K562 (cell line): Measurements from ENCODE around the gene ZSCAN2. TPM values are rescaled to one million over a fixed set of nuclear protein-coding genes. Genes with fewer than 3 reads are reported as not detected.

Source experiments
- ATAC-seq: fragments of 200-7000 bp; cut with Tn5 transposase; 3 replicates; pipeline ENCODE4 v1.9.1; 2020; ENCODE audit warnings: moderate library complexity
- BruUV-seq: library from RNA; stranded (reverse); fragments of 400-500 nt; replicated peaks from 2 replicates; lab custom pipeline; 2021; lab: Mats Ljungman, UMichigan
- CTCF ChIA-PET: fragments of 300-600 bp; formaldehyde crosslinking; extraction: SDS; loops from one replicate; lab custom pipeline; 2021; ENCODE audit warnings: low intra/inter-chr PET ratio; lab: Yijun Ruan, JAX
- POLR2A ChIA-PET: fragments of 300-600, 350-650 bp; sonication (Branson Sonifier 250); formaldehyde crosslinking; extraction: SDS; loops from one replicate; lab custom pipeline; 2021; ENCODE audit warnings: antibody characterized with exemption, inconsistent platforms; lab: Yijun Ruan, JAX
- DNase-seq, 4 experiments: peaks; one replicate each; pipeline versions ENCODE4 v3.0.0 to v3.0.0-alpha.2; 2011 to 2018; ENCODE audit warnings: low spot score in 3 of 4, mixed read lengths in 3 of 4; ENCODE audit errors: extremely low read depth in 1 of 4
- FAIRE-seq: peaks from 2 replicates; lab custom pipeline; 2011; peaks lifted over from hg19 to GRCh38; lab: Jason Lieb, UNC
- H2AFZ ChIP-seq: 2 replicates; pipeline ENCODE4 v1.6.0; 2011; ENCODE audit warnings: low read depth, low read length, control low read depth, inconsistent platforms
- H3K27ac ChIP-seq: fragments of 200-600 bp; 3 replicates; pipeline ENCODE4 v1.8.0; 2011; ENCODE audit warnings: low read depth, mild to moderate bottlenecking, control low read depth, inconsistent platforms, low read length, moderate library complexity, mixed read lengths; ENCODE audit errors: extremely low read depth
- H3K27me3 ChIP-seq, 2 experiments: fragments of 300-600 bp in 1 of 2; 2 replicates in 1 of 2; 3 replicates in 1 of 2; pipeline versions ENCODE4 v1.6.0 to v1.8.0; 2011; ENCODE audit warnings: inconsistent platforms in 2 of 2, low read length in 2 of 2, mild to moderate bottlenecking in 1 of 2, mixed read lengths in 1 of 2, moderate library complexity in 1 of 2; ENCODE audit not compliant: control insufficient read depth in 2 of 2, insufficient read depth in 2 of 2
- H3K36me3 ChIP-seq: fragments of 300-600 bp; 3 replicates; pipeline ENCODE4 v1.8.0; 2011; ENCODE audit warnings: mild to moderate bottlenecking, low read length, inconsistent platforms; ENCODE audit not compliant: control insufficient read depth, insufficient read depth
- H3K4me1 ChIP-seq, 2 experiments: fragments of 200-600 bp in 1 of 2; replicated peaks in 1 of 2; 2 replicates in 1 of 2; 3 replicates in 1 of 2; pipeline versions ENCODE4 v1.5.1 to v1.8.0; 2011; ENCODE audit warnings: inconsistent platforms in 2 of 2, low read length in 2 of 2, mild to moderate bottlenecking in 1 of 2, mixed read lengths in 1 of 2, moderate library complexity in 1 of 2; ENCODE audit not compliant: control insufficient read depth in 2 of 2, insufficient read depth in 2 of 2
- H3K4me2 ChIP-seq: 2 replicates; pipeline ENCODE4 v1.6.1; 2011; ENCODE audit warnings: low read length, control low read depth, inconsistent platforms, mixed read lengths; ENCODE audit not compliant: insufficient read depth
- H3K4me3 ChIP-seq: fragments of 200-600 bp; sonication (generic), shearing (Covaris generic); 2 replicates; pipeline ENCODE4 v1.5.1; 2016; ENCODE audit warnings: control low read depth, inconsistent platforms
- H3K79me2 ChIP-seq: fragments of 200-600 bp; 3 replicates; pipeline ENCODE4 v1.8.0; 2011; ENCODE audit warnings: low read length, inconsistent platforms; ENCODE audit not compliant: control insufficient read depth, insufficient read depth
- H3K9ac ChIP-seq, 2 experiments: 2 replicates each; pipeline versions ENCODE4 v1.6.0 to v1.6.1; 2011; ENCODE audit warnings: low read depth in 2 of 2, low read length in 2 of 2, control low read depth in 1 of 2, inconsistent platforms in 1 of 2, mild to moderate bottlenecking in 1 of 2, mixed read lengths in 1 of 2; ENCODE audit not compliant: insufficient read depth in 1 of 2
- H3K9me1 ChIP-seq: one replicate; pipeline ENCODE4 v1.6.0; 2011; ENCODE audit warnings: inconsistent platforms, mild to moderate bottlenecking, low read length, moderate library complexity; ENCODE audit not compliant: control insufficient read depth, insufficient read depth
- H3K9me3 ChIP-seq: replicated peaks from 2 replicates; pipeline ENCODE4 v1.5.1; 2011; ENCODE audit warnings: low read depth, low read length, inconsistent platforms; ENCODE audit not compliant: control insufficient read depth, insufficient read depth
- H4K20me1 ChIP-seq: replicated peaks from 2 replicates; pipeline ENCODE4 v1.6.1; 2011; ENCODE audit warnings: low read length, inconsistent platforms, mixed read lengths; ENCODE audit not compliant: control insufficient read depth, insufficient read depth
- ADNP ChIP-seq: fragments of 200-800 bp; sonication (Bioruptor generic); IDR thresholded peaks from 2 replicates; pipeline ENCODE4 v1.6.1; 2016; ENCODE audit warnings: missing genetic modification characterization, missing compliant biosample characterization
- ELF1 ChIP-seq: fragments of 200-800 bp; sonication (Bioruptor generic); IDR thresholded peaks from 2 replicates; pipeline ENCODE4 v1.6.1; 2016; ENCODE audit warnings: missing genetic modification characterization, missing compliant biosample characterization
- ETS1 ChIP-seq: conservative IDR thresholded peaks from 2 replicates; pipeline ENCODE4 v1.6.1; 2011; ENCODE audit warnings: low read depth, mild to moderate bottlenecking, low read length; ENCODE audit not compliant: control insufficient read depth
- GTF2A2 ChIP-seq: IDR thresholded peaks from 2 replicates; pipeline ENCODE4 v1.6.1; 2016; ENCODE audit warnings: mild to moderate bottlenecking, missing genetic modification characterization, missing compliant biosample characterization
- GTF3C2 ChIP-seq: IDR thresholded peaks from 3 replicates; pipeline ENCODE4 v1.6.1; 2011; ENCODE audit warnings: borderline replicate concordance, mild to moderate bottlenecking, moderate library complexity; ENCODE audit not compliant: insufficient read length; ENCODE audit errors: extremely low read depth
- HLTF ChIP-seq: fragments of 450-650 bp; IDR thresholded peaks from 2 replicates; pipeline ENCODE4 v1.6.1; 2016
- HMBOX1 ChIP-seq: sonication (generic); IDR thresholded peaks from 2 replicates; pipeline ENCODE4 v1.6.1; 2016
- MIER1 ChIP-seq: fragments of 450-650 bp; IDR thresholded peaks from 2 replicates; pipeline ENCODE4 v1.6.1; 2016; ENCODE audit warnings: antibody characterized with exemption, mild to moderate bottlenecking, low read depth
- NEUROD1 ChIP-seq: fragments of 150-350 bp; IDR thresholded peaks from 2 replicates; pipeline ENCODE4 v1.6.1; 2014; ENCODE audit warnings: borderline replicate concordance, low read length, low read depth; ENCODE audit not compliant: partially characterized antibody
- TCF3 ChIP-seq: sonication (generic); formaldehyde crosslinking; IDR thresholded peaks from 2 replicates; pipeline ENCODE4 v1.4.0; 2020; ENCODE audit warnings: mild to moderate bottlenecking, missing genetic modification reagents
- TFAP4 ChIP-seq: sonication (generic); formaldehyde crosslinking; IDR thresholded peaks from 2 replicates; pipeline ENCODE4 v1.8.0; 2022; ENCODE audit warnings: missing genetic modification reagents, mild to moderate bottlenecking, moderate library complexity, borderline replicate concordance
- U2AF1 ChIP-seq: fragments of 200-400 bp; formaldehyde crosslinking; optimal IDR thresholded peaks from 2 replicates; pipeline ENCODE3; 2017; ENCODE audit warnings: mild to moderate bottlenecking, low read depth, low read length, moderate library complexity
- ZNF41 ChIP-seq: fragments of 250-450 bp; sonication (Bioruptor Pico); conservative IDR thresholded peaks from 2 replicates; pipeline ENCODE4 v1.4.0; 2020; ENCODE audit warnings: mild to moderate bottlenecking
- ZNF584 ChIP-seq: fragments of 200-800 bp; sonication (Bioruptor generic); IDR thresholded peaks from 2 replicates; pipeline ENCODE4 v1.6.1; 2016; ENCODE audit warnings: low read depth, mild to moderate bottlenecking, missing genetic modification characterization, missing compliant biosample characterization
- ZNF79 ChIP-seq: fragments of 250-450 bp; sonication (Bioruptor Pico); IDR thresholded peaks from 2 replicates; pipeline ENCODE4 v1.4.0; 2020; ENCODE audit warnings: low read depth, mild to moderate bottlenecking, moderate library complexity
- WGBS: fragments of 100-300 bp; shearing (Covaris generic); methylation state at CpG from one replicate; pipeline ENCODE4 v1.1.6; 2016; ENCODE audit warnings: low coverage, mixed read lengths; ENCODE audit not compliant: insufficient coverage; ENCODE audit errors: missing lambda C conversion rate; 5-methylcytosine and 5-hydroxymethylcytosine counted together
- in situ Hi-C: fragments of 300-500 bp; cut with MboI; formaldehyde crosslinking; loops from 4 replicates; pipeline ENCODE4 v1.15.0; 2018; ENCODE audit warnings: inconsistent platforms, mixed read lengths
- intact Hi-C: fragments of 100-400 bp; cut with micrococcal nuclease; formaldehyde crosslinking; loops from 2 replicates; pipeline ENCODE4 v1.14.2; 2022
- polyA plus RNA-seq, 8 experiments: library from polyadenylated mRNA; depleted of rRNA in 4 of 8; stranded (reverse) in 5 of 8; unstranded in 3 of 8; fragments of >200 nt; fragmentation: Nextera tagmentation in 2 of 8; fragmentation: Illumina TruSeq in 1 of 8; extraction: Ambion mirVana in 2 of 8; extraction: Trizol in 1 of 8; gene quantifications; 2 replicates each; pipeline versions ENCODE4 v1.2.1 to v1.2.3, GENCODE V29; 2011 to 2014; ENCODE audit warnings: inconsistent platforms in 1 of 8, missing spikeins in 1 of 8
- total RNA-seq, 7 experiments: library from RNA; depleted of rRNA in 6 of 7; stranded (reverse); fragments of >200 nt in 6 of 7; fragmentation: Illumina TruSeq in 2 of 7; extraction: Trizol in 2 of 7; gene quantifications; 2 replicates each; pipeline versions ENCODE4 v1.2.1 to v1.2.3, GENCODE V29; 2011 to 2021; ENCODE audit warnings: low replicate concordance in 1 of 7

Gene ZSCAN2
- total and polyA plus RNA-seq, 9 of the 15 experiments (the other 6 are each of a cell fraction or from before 2014, with no cell fraction given): 1.7 to 14.2 (median 6.6) TPM

- Histone ChIP-seq H4K20me1 (no peaks in the 10 kb centered on the region), H3K79me2 (no peaks in the 10 kb centered on the region), H3K9ac (no peak overlapping the region), H2AFZ (no peak overlapping the region), H3K27ac (no peak overlapping the region), H3K27me3 (no peaks in the 10 kb centered on the region), H3K4me2 (no peak overlapping the region), H3K4me3 (no peak overlapping the region), H3K9me1 (no peaks in the 10 kb centered on the region), H3K9me3 (no peaks in the 10 kb centered on the region), H3K4me1 (no peaks in the 10 kb centered on the region), H3K36me3 (peaks cover 67% of the 10 kb centered on the region)
- WGBS: 82% methylated on average over 2 of the region's 2 CpGs
- ChIA-PET POLR2A (interaction anchor here (1.1 kb wide), 1 partner anchor 13 kb away, joined by 3 read pairs; no protein-coding TSS in a partner anchor), CTCF (no interaction called here)
- FAIRE-seq (no peak), DNase-seq (no peak), ATAC-seq (no peak)
- BruUV-seq: no TSS peak
- intact Hi-C loops: no loop called here
- in situ Hi-C loops: no loop called here
- no peak for TF ChIP-seq TCF3 (CRISPR knock-in tag)
- TF ChIP-seq U2AF1: no peak
- no peak for TF ChIP-seq TFAP4
- TF ChIP-seq ZNF79 (CRISPR knock-in tag): no peak
- TF ChIP-seq HMBOX1: no peak
- no peak for TF ChIP-seq HLTF
- no peak for TF ChIP-seq MIER1
- TF ChIP-seq GTF2A2: no peak
- no peak for TF ChIP-seq ELF1 (tag)
- no peak for TF ChIP-seq ZNF41 (CRISPR knock-in tag)
- TF ChIP-seq ADNP: no peak
- TF ChIP-seq ZNF584 (CRISPR knock-in tag): no peak
- TF ChIP-seq ETS1: no peak
- TF ChIP-seq GTF3C2: no peak
- TF ChIP-seq NEUROD1: no peak
Measured at GRCh38 chr15:84666373-84666772, 65.6 kb downstream of the ZSCAN2 start.
